Body of pancreas (tissue), 4 donors: ENCODE measurements around the gene MEG3. TPM values are rescaled to one million over a fixed set of nuclear protein-coding genes. Genes with fewer than 3 reads are reported as not detected.

ENCODE experiments used
- ATAC-seq: fragments of 150-250 bp; one replicate; pipeline ENCODE4 v1.9.1; 2016
- DNase-seq, 4 donors: peaks; one replicate each; pipeline ENCODE4 v3.0.0-alpha.2; 2019
- H3K27ac ChIP-seq, 4 donors: fragments of 200-600 bp; sonication (generic); 1 replicate in 3 of 4; 2 replicates in 1 of 4; pipeline versions ENCODE4 v1.5.1 to v1.6.1; 2016 to 2019; ENCODE audit warnings: mild to moderate bottlenecking in 1 of 4, mixed read lengths in 1 of 4, moderate library complexity in 1 of 4
- H3K27me3 ChIP-seq, 2 donors: fragments of 200-600 bp; sonication (generic); one replicate each; pipeline ENCODE4 v1.6.0; 2016; ENCODE audit warnings: mild to moderate bottlenecking in 1 of 2
- H3K36me3 ChIP-seq, 2 donors: fragments of 200-600 bp; sonication (generic); replicated peaks in 1 of 2; 2 replicates each; pipeline ENCODE4 v1.5.1; 2016; ENCODE audit warnings: low read depth in 2 of 2; ENCODE audit not compliant: insufficient read depth in 1 of 2
- H3K4me1 ChIP-seq: fragments of 200-600 bp; sonication (generic); one replicate; pipeline ENCODE4 v1.6.0; 2016
- H3K4me3 ChIP-seq, 2 donors: fragments of 200-600 bp; sonication (generic); 1 replicate in 1 of 2; 2 replicates in 1 of 2; pipeline ENCODE4 v1.5.1; 2016 to 2019
- H3K9me3 ChIP-seq, 3 donors: fragments of 200-600 bp; sonication (generic); 1 replicate in 2 of 3; 2 replicates in 1 of 3; pipeline ENCODE4 v1.5.1; 2016
- CTCF ChIP-seq, 7 experiments: fragments of 450-650 bp in 4 of 7; fragments of 200-600 bp in 3 of 7; sonication (generic) in 3 of 7; IDR thresholded peaks; one replicate each; pipeline ENCODE4 v1.5.1; 2016 to 2019; ENCODE audit warnings: antibody characterized with exemption in 7 of 7
- POLR2A ChIP-seq, 3 donors: fragments of 450-650 bp; IDR thresholded peaks; one replicate each; pipeline ENCODE4 v1.6.1; 2016; ENCODE audit warnings: antibody characterized with exemption in 3 of 3, mild to moderate bottlenecking in 2 of 3
- WGBS, 2 donors: methylation state at CpG; one replicate each; pipeline ENCODE4 v1.1.5; 2017; 5-methylcytosine and 5-hydroxymethylcytosine counted together
- intact Hi-C: fragments of 100-400 bp; cut with DNase I; formaldehyde crosslinking; loops from one replicate; pipeline ENCODE4 v1.15.1; 2023
- total RNA-seq, 2 donors: library from RNA; depleted of rRNA; stranded (reverse); fragments of >200 nt; gene quantifications; one replicate each; pipeline ENCODE4 v1.1.0, GENCODE V29; 2016

Gene MEG3
- total RNA-seq, 2 donors from 2014 or later: 150 to 537 TPM

- WGBS, 2 donors: 80 to 92% methylated on average over 7 of the region's 7 CpGs
- Histone ChIP-seq H3K27me3 (no peaks in the 10 kb centered on the region), H3K36me3 (no peaks in the 10 kb centered on the region), H3K4me1 (no peaks in the 10 kb centered on the region), H3K27ac (no peak overlapping the region), H3K4me3 (no peak overlapping the region), H3K9me3 (peaks cover 0 to 11% (median 0%) of the 10 kb centered on the region in 3 donors)
- TF ChIP-seq CTCF (IDR thresholded peaks at IDR 0.05) (no peak), POLR2A (IDR thresholded peaks at IDR 0.05) (no peak)
- DNase-seq (no peak), ATAC-seq (no peak)
- intact Hi-C loops: no loop called here
Observed at GRCh38 chr14:100810435-100810834, 15.5 kb upstream of the MEG3 start.

GRCh38 chr14:100810861-100811461 lies 15.0 kb upstream of the MEG3 start:
- Histone ChIP-seq H3K27ac (no peak overlapping the region), H3K27me3 (no peaks in the 10 kb centered on the region), H3K4me1 (no peaks in the 10 kb centered on the region), H3K4me3 (no peak overlapping the region), H3K36me3 (no peaks in the 10 kb centered on the region), H3K9me3 (peaks cover 0 to 11% (median 0%) of the 10 kb centered on the region in 3 donors)
- no peak for TF ChIP-seq CTCF (IDR thresholded peaks at IDR 0.05)
- TF ChIP-seq POLR2A (IDR thresholded peaks at IDR 0.05): no peak
- intact Hi-C loops: no loop called here
- DNase-seq (no peak), ATAC-seq (no peak)
- 63 to 88% methylated on average over 11 to 21 of the region's 21 CpGs for WGBS, 2 donors

- no peak for DNase-seq
Observed at GRCh38 chr14:100813291-100813690, 12.6 kb upstream of the MEG3 start.

GRCh38 chr14:100815478-100816285 lies 10.2 kb upstream of the MEG3 start:
- 80 to 90% methylated on average over 13 to 14 of the region's 15 CpGs for WGBS, 2 donors
- Histone ChIP-seq H3K36me3 (no peaks in the 10 kb centered on the region), H3K27ac (no peak overlapping the region), H3K27me3 (no peaks in the 10 kb centered on the region), H3K9me3 (no peaks in the 10 kb centered on the region), H3K4me1 (peaks cover 9% of the 10 kb centered on the region), H3K4me3 (no peak overlapping the region)
- DNase-seq: no peak
- TF ChIP-seq POLR2A (IDR thresholded peaks at IDR 0.05) (no peak), CTCF (IDR thresholded peaks at IDR 0.05) (no peak)
- intact Hi-C loops: no loop called here
- ATAC-seq: no peak

More at GRCh38 chr14:100813291-100813690, 12.6 kb upstream of the MEG3 start:
- H3K4me1 ChIP-seq: peaks cover 6% of the 10 kb centered on the region
- no peak for ATAC-seq
- H3K4me3 ChIP-seq: no peak overlapping the region
- no peaks in the 10 kb centered on the region for H3K36me3 ChIP-seq
- H3K27ac ChIP-seq: no peak overlapping the region
- 91% methylated on average over 9 to 10 of the region's 10 CpGs for WGBS, 2 donors
- peaks cover 0 to 11% (median 0%) of the 10 kb centered on the region in 3 donors for H3K9me3 ChIP-seq
- no peaks in the 10 kb centered on the region for H3K27me3 ChIP-seq
- no peak for TF ChIP-seq CTCF (IDR thresholded peaks at IDR 0.05)
- TF ChIP-seq POLR2A (IDR thresholded peaks at IDR 0.05): no peak
- intact Hi-C loops: no loop called here
